Measurements from ENCODE around the gene ANKRD23.

- TF ChIP-seq POLR2A (IDR thresholded peaks at IDR 0.05; ENCODE audit: extremely low read depth, insufficient read length) = no peak
- no peak for TF ChIP-seq CTCF (IDR thresholded peaks at IDR 0.05; ENCODE audit: low read depth, low read length)
- TF ChIP-seq MAX (IDR thresholded peaks at IDR 0.05; ENCODE audit: low read depth, low read length) = no peak
- no peak for TF ChIP-seq MYC (IDR thresholded peaks at IDR 0.05; ENCODE audit: low read depth, low read length)
Observed at GRCh38 chr2:96839293-96839874, 4.4 kb downstream of the ANKRD23 start.
